ENCODE measurements around the gene TRNAU1AP. TPM values are rescaled to one million over a fixed set of nuclear protein-coding genes. Genes with fewer than 3 reads are reported as not detected.

Gene TRNAU1AP
- polyA plus RNA-seq, 3 donors = 24.1 to 27.0 (median 25.5) TPM

- DNase-seq = peak; percentile 73
These were observed 49.9 kb downstream of the TRNAU1AP start for GRCh38 chr1:28602536-28603439.

- DNase-seq = no peak
These were observed 51.5 kb downstream of the TRNAU1AP start for GRCh38 chr1:28604411-28604810.

- no peak for DNase-seq
These were observed 52.1 kb downstream of the TRNAU1AP start for GRCh38 chr1:28604962-28605361.

GRCh38 chr1:28606771-28607170, 53.9 kb downstream of the TRNAU1AP start:
- no peak for DNase-seq

GRCh38 chr1:28613175-28613574, 60.3 kb downstream of the TRNAU1AP start:
- no peak for DNase-seq

Other genes starting within 250 kb of the TRNAU1AP start
- gene MED18, start 224.0 kb upstream of the TRNAU1AP start, polyA plus RNA-seq (ENCODE audit: insufficient read length in 3 of 3) = 10 to 100 TPM; 22.5 to 25.5 (median 22.7) TPM
- gene PHACTR4, start 183.3 kb upstream of the TRNAU1AP start, polyA plus RNA-seq (ENCODE audit: insufficient read length in 3 of 3) = 100 to 1,000 TPM in 1 of 3 donors, 10 to 100 TPM in 2; 75.0 to 102 (median 77.8) TPM
- 10 to 100 TPM; 34.6 to 40.2 (median 39.7) TPM for gene RCC1, start 47.0 kb upstream of the TRNAU1AP start, polyA plus RNA-seq (ENCODE audit: insufficient read length in 3 of 3)
- gene RAB42, start 39.2 kb downstream of the TRNAU1AP start, polyA plus RNA-seq (ENCODE audit: insufficient read length in 3 of 3) = 1 to 10 TPM; 2.6 to 3.9 (median 3.2) TPM
- gene TAF12, start 90.0 kb downstream of the TRNAU1AP start, polyA plus RNA-seq (ENCODE audit: insufficient read length in 3 of 3) = 10 to 100 TPM; 28.3 to 32.9 (median 29.7) TPM
- gene RNU11, start 95.5 kb downstream of the TRNAU1AP start, polyA plus RNA-seq (ENCODE audit: insufficient read length in 3 of 3) = not detected
- 10 to 100 TPM; 16.2 to 20.0 (median 17.7) TPM for gene GMEB1, start 115.7 kb downstream of the TRNAU1AP start, polyA plus RNA-seq (ENCODE audit: insufficient read length in 3 of 3)
- gene YTHDF2, start 183.9 kb downstream of the TRNAU1AP start, polyA plus RNA-seq (ENCODE audit: insufficient read length in 3 of 3) = 10 to 100 TPM; 86.5 to 95.3 (median 92.0) TPM